SK-N-SH (cell line): Measurements from ENCODE around the gene C20orf204.

Source experiments
- CTCF ChIP-seq: fragments of 200-600 bp; sonication (generic); IDR thresholded peaks from 2 replicates; pipeline ENCODE4 v1.6.1; 2017; ENCODE audit warnings: antibody characterized with exemption, mild to moderate bottlenecking, moderate library complexity
- ELF1 ChIP-seq: IDR thresholded peaks from 2 replicates; pipeline ENCODE4 v1.4.0; 2012
- EZH2phosphoT487 ChIP-seq: fragments of 200-600 bp; sonication (generic); IDR thresholded peaks from 2 replicates; pipeline ENCODE4 v1.6.1; 2017; ENCODE audit warnings: low read depth, mixed run types, mild to moderate bottlenecking, antibody characterized with exemption, moderate library complexity, borderline replicate concordance
- JUND ChIP-seq: IDR thresholded peaks from 2 replicates; pipeline ENCODE4 v1.4.0; 2012
- MXI1 ChIP-seq: IDR thresholded peaks from 2 replicates; pipeline ENCODE4 v1.6.1; 2012; ENCODE audit warnings: mild to moderate bottlenecking, low read depth, low read length, improper control_type of control experiment
- POLR2AphosphoS5 ChIP-seq: IDR thresholded peaks from 2 replicates; pipeline ENCODE4 v1.6.1; 2012; ENCODE audit warnings: low read depth, low read length
- RCOR1 ChIP-seq: fragments of 150-350 bp; IDR thresholded peaks from 2 replicates; pipeline ENCODE4 v1.6.1; 2017; ENCODE audit warnings: antibody characterized with exemption, low read length
- RFX5 ChIP-seq: IDR thresholded peaks from 2 replicates; pipeline ENCODE4 v1.6.1; 2012; ENCODE audit warnings: mild to moderate bottlenecking, improper control_type of control experiment, low read length
- TAF1 ChIP-seq: IDR thresholded peaks from 2 replicates; pipeline ENCODE4 v1.6.1; 2012; ENCODE audit warnings: low read depth, mild to moderate bottlenecking, low read length, moderate library complexity, borderline replicate concordance
- ZBTB33 ChIP-seq: IDR thresholded peaks from 2 replicates; pipeline ENCODE4 v1.4.0; 2012; ENCODE audit warnings: low read depth, borderline replicate concordance
- TF ChIP-seq, protein P1 (sequence below): IDR thresholded peaks from 2 replicates; pipeline ENCODE4 v1.4.0; 2012; ENCODE audit warnings: low read depth

GRCh38 chr20:64064145-64064698 lies 28.2 kb downstream of the C20orf204 start:
- TF ChIP-seq, protein P1, sequence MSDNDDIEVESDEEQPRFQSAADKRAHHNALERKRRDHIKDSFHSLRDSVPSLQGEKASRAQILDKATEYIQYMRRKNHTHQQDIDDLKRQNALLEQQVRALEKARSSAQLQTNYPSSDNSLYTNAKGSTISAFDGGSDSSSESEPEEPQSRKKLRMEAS = no peak
- TF ChIP-seq RFX5 = no peak
- TF ChIP-seq CTCF = no peak
- TF ChIP-seq POLR2AphosphoS5 = no peak
- TF ChIP-seq JUND = no peak; the same call in 1 of the 2 replicates
- no peak for TF ChIP-seq MXI1
- no peak for TF ChIP-seq EZH2phosphoT487
- no peak for TF ChIP-seq TAF1
- no peak for TF ChIP-seq ELF1
- TF ChIP-seq ZBTB33 = no peak
- TF ChIP-seq RCOR1 = no peak
